Spleen (tissue), 11 donors: ENCODE data around the gene AR. TPM values are rescaled to one million over a fixed set of nuclear protein-coding genes. Genes with fewer than 3 reads are reported as not detected.

Experiments
- DNase-seq: peaks from one replicate; pipeline ENCODE4 v3.0.0-alpha.2; 2020
- H3K27ac ChIP-seq, 8 donors: fragments of 200-600 bp; sonication (generic) in 7 of 8; 1 replicate in 4 of 8; 2 replicates in 4 of 8; pipeline versions ENCODE4 v1.5.0 to v1.8.0; 2016 to 2021; ENCODE audit warnings: inconsistent platforms in 4 of 8, mild to moderate bottlenecking in 4 of 8, moderate library complexity in 1 of 8
- H3K27me3 ChIP-seq, 7 donors: fragments of 200-600 bp; sonication (generic) in 6 of 7; replicated peaks in 1 of 7; 1 replicate in 4 of 7; 2 replicates in 3 of 7; pipeline versions ENCODE4 v1.5.0 to v1.8.0; 2016 to 2021; ENCODE audit warnings: inconsistent platforms in 3 of 7, mild to moderate bottlenecking in 1 of 7
- H3K36me3 ChIP-seq, 6 donors: fragments of 200-600 bp; sonication (generic) in 5 of 6; 1 replicate in 4 of 6; 2 replicates in 2 of 6; pipeline versions ENCODE4 v1.5.0 to v1.8.0; 2016 to 2021; ENCODE audit warnings: inconsistent platforms in 2 of 6
- H3K4me1 ChIP-seq, 6 donors: fragments of 200-600 bp; sonication (generic) in 5 of 6; 1 replicate in 3 of 6; 2 replicates in 3 of 6; pipeline versions ENCODE4 v1.5.0 to v1.8.0; 2016 to 2021; ENCODE audit warnings: inconsistent platforms in 3 of 6
- H3K4me3 ChIP-seq, 8 donors: fragments of 200-600 bp; sonication (generic) in 7 of 8; 1 replicate in 4 of 8; 2 replicates in 4 of 8; pipeline versions ENCODE4 v1.5.0 to v1.8.0; 2016 to 2021; ENCODE audit warnings: inconsistent platforms in 4 of 8, mild to moderate bottlenecking in 4 of 8, moderate library complexity in 2 of 8
- H3K9me3 ChIP-seq, 8 donors: fragments of 200-600 bp; sonication (generic) in 7 of 8; 1 replicate in 4 of 8; 2 replicates in 4 of 8; pipeline versions ENCODE4 v1.5.0 to v1.8.0; 2016 to 2021; ENCODE audit warnings: inconsistent platforms in 4 of 8
- POLR2A ChIP-seq, 3 donors: fragments of 450-650 bp; IDR thresholded peaks; one replicate each; pipeline ENCODE4 v1.5.1; 2017; ENCODE audit warnings: antibody characterized with exemption in 3 of 3, mild to moderate bottlenecking in 1 of 3
- POLR2AphosphoS5 ChIP-seq, 3 donors: sonication (generic); formaldehyde crosslinking; IDR thresholded peaks; one replicate each; pipeline ENCODE4 v1.5.1; 2017; ENCODE audit warnings: antibody characterized with exemption in 3 of 3
- WGBS, 5 donors: extraction: QIAGEN DNeasy Blood & Tissue Kit in 3 of 5; methylation state at CpG; one replicate each; pipeline versions ENCODE4 v1.1.5 to v1.1.7; 2013 to 2018; 5-methylcytosine and 5-hydroxymethylcytosine counted together
- intact Hi-C: fragments of 100-400 bp; cut with DNase I; formaldehyde crosslinking; loops from one replicate; pipeline ENCODE4 v1.15.0; 2023; ENCODE audit warnings: low total_unique reads
- polyA plus RNA-seq, 3 donors: library from polyadenylated mRNA; stranded (reverse); fragments of 200-250 nt; gene quantifications; one replicate each; pipeline ENCODE4 v1.2.1, GENCODE V29; 2013
- total RNA-seq, 7 donors: library from RNA; depleted of rRNA in 3 of 7; stranded (reverse); fragments of >200 nt in 3 of 7; fragmentation: NEBNext Ultra II Directional in 4 of 7; extraction: Animal tissue kit (Norgen Biotek cat#: 25700) in 4 of 7; gene quantifications; one replicate each; pipeline versions ENCODE4 v1.1.0 to v1.2.1, GENCODE V29; 2016 to 2021
- TF ChIP-seq, protein P1 (sequence below), 11 experiments: fragments of 200-600 bp in 7 of 11; fragments of 450-650 bp in 4 of 11; sonication (generic) in 4 of 11; IDR thresholded peaks in 8 of 11; conservative IDR thresholded peaks in 3 of 11; 1 replicate in 7 of 11; 2 replicates in 4 of 11; pipeline versions ENCODE4 v1.4.0 to v1.8.0; 2016 to 2021; ENCODE audit warnings: antibody characterized with exemption in 11 of 11, inconsistent platforms in 4 of 11, mild to moderate bottlenecking in 1 of 11
- donor health status: healthy with polysubstance abuse.
- donor health status: DM: no; HTN: no; CAD: no; lungs with moderate emphysema.
- donor health status: DM: no; HTN: no; CAD: no.
- donor health status: Bipolar disorder and iron deficiency.
- donor health status: healthy.
- donor health status: DM: no; HTN: no; CAD: no.
- donor health status: DM: yes; HTN: yes; CAD: no.

Gene AR
- total and polyA plus RNA-seq, 10 donors = 0.13 to 10.1 (median 1.9) TPM

DNA sequence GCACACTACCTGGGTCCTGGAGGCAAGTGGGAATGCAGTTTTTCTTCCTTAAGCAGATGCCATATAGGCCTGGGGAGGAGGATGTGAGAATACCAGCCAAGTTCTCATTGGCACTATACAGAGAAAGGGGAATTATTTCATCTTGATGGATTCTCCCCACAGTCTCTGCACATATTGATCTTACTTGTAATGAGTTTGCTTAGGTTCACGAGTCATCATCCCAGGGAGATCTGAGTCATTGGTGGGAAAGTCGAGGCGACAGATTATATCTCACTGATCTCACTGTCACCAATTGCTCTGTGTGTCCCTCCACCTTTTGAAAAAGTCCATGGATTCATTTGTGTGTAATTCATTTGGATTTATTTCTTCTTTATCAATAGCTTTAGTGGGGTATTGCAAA is 156.8 kb downstream of the AR start:
- 77 to 98% (median 83%) methylated on average over 3 of the region's 3 CpGs for WGBS, 5 donors

DNA sequence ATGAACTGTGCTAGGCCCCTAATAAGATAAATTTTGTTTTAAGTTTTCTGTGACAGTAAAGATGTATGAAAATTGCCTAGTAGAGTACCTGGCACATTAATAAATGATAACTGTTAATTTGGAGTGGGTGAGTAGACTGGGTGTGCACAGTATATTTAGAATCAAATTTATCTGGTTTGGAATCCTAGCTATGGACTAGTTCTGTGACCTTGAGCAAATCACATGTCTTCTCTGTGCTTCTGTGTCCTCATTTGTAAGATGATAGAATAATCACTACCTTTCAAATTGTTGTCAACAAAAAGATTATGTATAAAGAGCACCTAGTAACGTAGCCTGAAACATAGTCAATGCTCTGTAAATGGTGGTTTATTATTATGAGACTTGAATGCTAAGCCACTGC is 170.2 kb downstream of the AR start:
- intact Hi-C loops = no loop called here
- no peaks in the 10 kb centered on the region for H3K36me3 ChIP-seq
- 38 to 83% (median 71%) methylated on average over 1 of the region's 1 CpG for WGBS, 5 donors
- no peak overlapping the region for H3K27ac ChIP-seq
- H3K9me3 ChIP-seq = peaks cover 0 to 7% (median 0%) of the 10 kb centered on the region in 8 donors
- H3K4me1 ChIP-seq = no peaks in the 10 kb centered on the region
- no peak for DNase-seq
- TF ChIP-seq POLR2AphosphoS5 (IDR thresholded peaks at IDR 0.05) (no peak), POLR2A (IDR thresholded peaks at IDR 0.05) (no peak)
- TF ChIP-seq, protein P1, sequence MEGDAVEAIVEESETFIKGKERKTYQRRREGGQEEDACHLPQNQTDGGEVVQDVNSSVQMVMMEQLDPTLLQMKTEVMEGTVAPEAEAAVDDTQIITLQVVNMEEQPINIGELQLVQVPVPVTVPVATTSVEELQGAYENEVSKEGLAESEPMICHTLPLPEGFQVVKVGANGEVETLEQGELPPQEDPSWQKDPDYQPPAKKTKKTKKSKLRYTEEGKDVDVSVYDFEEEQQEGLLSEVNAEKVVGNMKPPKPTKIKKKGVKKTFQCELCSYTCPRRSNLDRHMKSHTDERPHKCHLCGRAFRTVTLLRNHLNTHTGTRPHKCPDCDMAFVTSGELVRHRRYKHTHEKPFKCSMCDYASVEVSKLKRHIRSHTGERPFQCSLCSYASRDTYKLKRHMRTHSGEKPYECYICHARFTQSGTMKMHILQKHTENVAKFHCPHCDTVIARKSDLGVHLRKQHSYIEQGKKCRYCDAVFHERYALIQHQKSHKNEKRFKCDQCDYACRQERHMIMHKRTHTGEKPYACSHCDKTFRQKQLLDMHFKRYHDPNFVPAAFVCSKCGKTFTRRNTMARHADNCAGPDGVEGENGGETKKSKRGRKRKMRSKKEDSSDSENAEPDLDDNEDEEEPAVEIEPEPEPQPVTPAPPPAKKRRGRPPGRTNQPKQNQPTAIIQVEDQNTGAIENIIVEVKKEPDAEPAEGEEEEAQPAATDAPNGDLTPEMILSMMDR (IDR thresholded peaks at IDR 0.05 in 8 of 11, conservative IDR thresholded peaks at IDR 0.05 in 3 of 11) = no peak
- no peak overlapping the region for H3K4me3 ChIP-seq
- H3K27me3 ChIP-seq = no peaks in the 10 kb centered on the region

More for the DNA sequence above, 156.8 kb downstream of the AR start:
- DNase-seq = no peak
- TF ChIP-seq POLR2AphosphoS5 (IDR thresholded peaks at IDR 0.05) (no peak), POLR2A (IDR thresholded peaks at IDR 0.05) (no peak)
- Histone ChIP-seq H3K4me1 (no peaks in the 10 kb centered on the region), H3K36me3 (no peaks in the 10 kb centered on the region), H3K27me3 (no peaks in the 10 kb centered on the region), H3K4me3 (no peak overlapping the region), H3K9me3 (no peaks in the 10 kb centered on the region), H3K27ac (no peak overlapping the region)
- intact Hi-C loops = no loop called here

DNA sequence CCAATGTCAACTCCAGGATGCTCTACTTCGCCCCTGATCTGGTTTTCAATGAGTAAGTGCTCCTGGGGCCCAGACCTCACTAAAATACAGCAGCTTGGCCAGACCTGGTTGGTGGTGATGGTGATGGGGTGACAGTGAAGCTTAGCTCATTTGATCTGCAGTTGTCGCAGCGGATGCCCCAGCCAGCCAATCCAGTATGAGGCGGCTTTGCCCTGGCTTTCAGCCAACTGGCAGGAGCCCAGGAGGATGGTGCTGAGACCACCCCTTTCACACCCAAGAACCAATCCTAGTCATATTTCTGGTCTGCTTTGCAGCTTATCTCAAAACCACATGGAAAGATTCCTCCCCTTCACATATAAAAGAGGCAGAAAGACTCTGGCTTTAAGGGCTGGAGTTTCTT is 173.8 kb downstream of the AR start:
- TF ChIP-seq POLR2A (IDR thresholded peaks at IDR 0.05) = no peak
- no peak for TF ChIP-seq POLR2AphosphoS5 (IDR thresholded peaks at IDR 0.05)
- TF ChIP-seq, protein P1 (IDR thresholded peaks at IDR 0.05 in 8 of 11, conservative IDR thresholded peaks at IDR 0.05 in 3 of 11) = no peak
- WGBS, 5 donors = 85 to 100% (median 90%) methylated on average over 4 of the region's 4 CpGs; no CpG with 5 or more reads in 1 of the 5 donors
- no peaks in the 10 kb centered on the region for H3K36me3 ChIP-seq
- no peak overlapping the region for H3K27ac ChIP-seq
- intact Hi-C loops = no loop called here
- H3K4me1 ChIP-seq = peaks cover 0 to 4% (median 0%) of the 10 kb centered on the region in 6 donors
- no peaks in the 10 kb centered on the region for H3K27me3 ChIP-seq
- no peak for DNase-seq
- no peaks in the 10 kb centered on the region for H3K9me3 ChIP-seq
- H3K4me3 ChIP-seq = no peak overlapping the region

DNA sequence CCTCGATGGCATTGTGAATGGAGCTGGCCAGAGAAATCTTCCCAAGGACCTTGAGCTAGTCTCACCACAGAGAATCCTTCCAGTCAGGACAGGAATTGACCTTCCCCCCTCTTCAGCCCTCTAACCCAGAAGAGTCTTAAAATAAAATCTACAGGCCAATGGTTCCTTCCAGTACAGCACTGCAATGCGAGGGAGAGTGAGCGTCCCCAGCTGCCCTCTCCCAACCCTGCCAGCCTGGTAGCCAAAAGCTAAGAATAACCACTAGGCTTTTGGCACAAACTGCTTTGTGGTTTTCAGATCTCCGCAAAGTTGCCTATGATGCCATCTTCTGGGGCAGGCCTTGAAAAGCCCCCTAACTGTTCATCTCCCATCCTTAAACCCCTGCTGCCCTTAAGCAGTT is 175.1 kb downstream of the AR start:
- peaks cover 0 to 7% (median 0%) of the 10 kb centered on the region in 6 donors for H3K4me1 ChIP-seq
- no peaks in the 10 kb centered on the region for H3K27me3 ChIP-seq
- no peak overlapping the region for H3K27ac ChIP-seq
- 51 to 70% (median 66%) methylated on average over 4 of the region's 4 CpGs for WGBS, 5 donors
- intact Hi-C loops = no loop called here
- no peak for DNase-seq
- no peaks in the 10 kb centered on the region for H3K36me3 ChIP-seq
- no peaks in the 10 kb centered on the region for H3K9me3 ChIP-seq
- no peak for TF ChIP-seq POLR2AphosphoS5 (IDR thresholded peaks at IDR 0.05)
- no peak for TF ChIP-seq POLR2A (IDR thresholded peaks at IDR 0.05)
- TF ChIP-seq, protein P1 (IDR thresholded peaks at IDR 0.05 in 8 of 11, conservative IDR thresholded peaks at IDR 0.05 in 3 of 11) = no peak
- H3K4me3 ChIP-seq = no peak overlapping the region

DNA sequence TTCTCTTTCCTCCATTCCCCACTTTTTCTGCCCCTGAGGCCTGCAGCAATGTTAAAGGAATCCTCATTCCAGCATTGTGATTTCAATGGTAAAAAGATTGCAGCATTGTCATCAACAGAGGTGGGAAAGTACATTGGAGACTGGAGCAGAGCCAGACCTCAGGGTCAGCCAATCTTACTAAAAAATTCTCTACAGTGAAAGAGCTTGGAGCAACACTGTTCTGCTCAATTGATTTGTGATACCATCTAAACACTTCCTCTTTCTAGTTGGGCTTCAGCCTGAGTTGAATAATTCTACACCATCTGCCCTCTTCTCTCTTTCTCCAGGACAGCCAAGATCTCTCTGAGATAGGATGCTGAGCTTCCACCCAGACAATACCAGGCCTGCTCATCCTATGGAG is 176.5 kb downstream of the AR start:
- no peak for DNase-seq
- H3K4me3 ChIP-seq = no peak overlapping the region
- no peaks in the 10 kb centered on the region for H3K9me3 ChIP-seq
- TF ChIP-seq, protein P1 (IDR thresholded peaks at IDR 0.05 in 8 of 11, conservative IDR thresholded peaks at IDR 0.05 in 3 of 11) = no peak
- TF ChIP-seq POLR2A (IDR thresholded peaks at IDR 0.05) (no peak), POLR2AphosphoS5 (IDR thresholded peaks at IDR 0.05) (no peak)
- H3K4me1 ChIP-seq = peaks cover 0 to 7% (median 0%) of the 10 kb centered on the region in 6 donors
- no peaks in the 10 kb centered on the region for H3K27me3 ChIP-seq
- H3K36me3 ChIP-seq = no peaks in the 10 kb centered on the region
- H3K27ac ChIP-seq = no peak overlapping the region
- intact Hi-C loops = no loop called here
